GM21737 (cell line): ENCODE results near the gene ETF1.

Experiments used
- ATAC-seq: cut with Tn5 transposase; IDR thresholded peaks from one replicate; pipeline ENCODE4 v1.9.1; 2021; ENCODE audit warnings: mild to moderate bottlenecking, moderate library complexity; ENCODE audit not compliant: unreplicated experiment

Gene ETF1

DNA sequence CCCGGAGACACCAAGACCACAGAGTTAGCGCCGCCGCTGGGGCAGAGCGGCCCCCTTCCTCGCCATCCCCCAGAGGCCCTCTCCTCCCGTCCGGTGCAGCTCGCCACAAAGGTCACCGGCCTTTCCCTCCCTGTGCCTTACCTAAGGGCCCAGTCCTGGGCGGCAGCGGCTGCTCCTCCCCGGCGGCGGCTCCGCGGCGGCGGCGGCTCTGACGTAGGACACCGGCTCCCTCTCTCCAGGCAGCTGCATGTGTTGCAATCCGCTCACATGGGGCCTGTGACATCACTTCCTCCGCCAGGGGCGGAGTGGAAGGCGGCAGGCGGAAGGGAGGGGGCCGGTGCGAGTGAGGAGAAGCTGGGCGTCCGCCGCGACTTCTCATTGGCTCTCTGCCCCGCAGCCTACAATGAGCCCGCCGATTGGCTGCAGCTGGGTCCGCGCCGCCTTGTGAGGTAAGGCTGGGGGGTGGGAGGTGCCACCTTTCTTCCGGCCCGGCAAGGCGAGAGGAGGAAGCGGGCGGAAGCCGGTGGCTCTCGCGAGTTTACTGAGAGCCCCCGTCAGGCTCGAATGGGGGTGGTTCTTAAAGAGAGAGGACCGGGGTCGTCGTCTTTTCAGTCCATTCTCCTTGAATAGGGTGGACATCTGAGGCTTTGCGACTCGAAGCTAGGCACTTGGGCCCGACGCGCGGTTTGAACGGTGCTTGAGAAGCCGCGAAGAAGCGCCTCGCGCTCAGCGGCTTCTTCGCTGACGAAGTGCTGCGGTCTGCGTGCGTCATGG, at the start of gene ETF1:
Gene ETF1 (minus strand): TSS at position 281 of the 774 bp plus-strand sequence. CDS start 318 bp downstream, outside the sequence.
- ATAC-seq = peak; percentile 90

DNA sequence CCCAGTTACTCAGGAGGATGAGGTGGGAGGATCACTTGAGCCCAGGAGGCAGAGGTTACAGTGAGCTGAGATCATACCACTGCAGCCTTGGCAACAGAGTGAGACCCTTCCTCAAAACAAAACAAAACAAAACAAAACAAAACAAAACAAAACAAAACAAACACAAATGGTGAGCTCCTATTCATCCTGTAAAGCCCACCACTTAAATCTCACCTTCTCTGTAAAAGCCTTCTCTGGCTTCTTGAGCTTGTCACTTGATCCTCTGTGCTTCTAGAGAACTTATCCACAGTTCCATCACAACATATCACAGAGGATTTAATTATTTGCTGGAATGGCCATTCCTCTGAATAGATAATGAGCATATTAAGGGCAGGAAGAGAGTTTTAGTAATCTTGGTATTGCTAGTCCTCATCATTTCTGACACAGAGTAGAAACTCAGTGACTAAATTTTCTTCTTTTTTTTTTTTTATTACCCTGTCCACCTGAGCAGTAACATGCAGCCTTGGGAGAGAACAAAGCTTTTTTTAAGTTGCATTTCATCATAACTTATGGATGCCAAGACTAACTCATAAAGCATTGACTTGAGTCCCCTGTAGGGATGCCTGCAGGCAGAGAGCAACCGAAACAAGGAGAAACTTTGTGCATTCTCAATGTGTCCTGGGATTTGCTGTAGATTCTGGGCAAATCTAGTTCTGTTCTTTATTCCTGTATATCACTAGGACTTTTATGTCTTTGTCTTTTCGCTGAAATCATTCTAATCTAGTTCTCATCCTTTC, 45.2 kb upstream of the ETF1 start:
- ATAC-seq = no peak

DNA sequence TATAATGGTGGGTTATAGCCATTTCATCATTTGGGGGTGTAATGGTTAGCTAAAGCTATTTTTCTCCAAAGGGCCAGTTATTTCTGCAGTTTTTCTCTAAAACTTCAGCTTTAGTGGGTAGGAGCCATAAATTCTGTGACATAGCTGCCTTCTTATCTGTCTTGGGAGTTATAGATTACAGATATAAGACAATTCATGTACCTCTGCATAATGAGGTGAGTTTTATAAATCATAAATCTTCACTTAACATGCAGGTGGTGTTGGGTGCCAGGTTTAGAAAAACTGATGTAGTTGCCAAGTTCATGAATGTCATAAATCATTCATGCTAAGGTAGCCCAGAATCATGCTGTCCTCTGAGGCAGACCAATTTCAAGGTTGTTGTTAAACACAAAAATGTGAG, 42.1 kb upstream of the ETF1 start:
- no peak for ATAC-seq

GRCh38 chr5:138583984-138584637, 41.1 kb upstream of the ETF1 start:
- no peak for ATAC-seq

DNA sequence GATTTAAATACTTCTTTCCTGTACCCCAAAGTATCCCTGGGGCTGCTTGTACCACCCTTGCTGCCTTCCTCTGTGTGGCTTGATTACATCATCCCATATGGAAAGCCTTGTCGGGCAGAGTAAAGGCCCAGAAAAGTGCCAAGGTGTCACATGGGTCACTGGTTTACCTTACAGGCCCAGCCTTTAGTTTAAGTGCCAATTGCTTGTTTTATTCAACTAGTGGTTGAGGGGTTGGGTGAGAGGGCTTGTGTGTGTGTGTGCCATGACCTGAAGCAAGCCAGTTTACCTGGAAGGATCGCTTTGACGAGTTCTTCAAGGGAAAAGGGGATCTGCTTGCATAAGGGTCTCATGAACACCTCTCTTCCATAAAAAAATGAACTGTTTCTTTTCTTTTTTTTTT, 39.9 kb upstream of the ETF1 start:
- ATAC-seq = no peak

GRCh38 chr5:138580777-138581176, 37.7 kb upstream of the ETF1 start:
- no peak for ATAC-seq

DNA sequence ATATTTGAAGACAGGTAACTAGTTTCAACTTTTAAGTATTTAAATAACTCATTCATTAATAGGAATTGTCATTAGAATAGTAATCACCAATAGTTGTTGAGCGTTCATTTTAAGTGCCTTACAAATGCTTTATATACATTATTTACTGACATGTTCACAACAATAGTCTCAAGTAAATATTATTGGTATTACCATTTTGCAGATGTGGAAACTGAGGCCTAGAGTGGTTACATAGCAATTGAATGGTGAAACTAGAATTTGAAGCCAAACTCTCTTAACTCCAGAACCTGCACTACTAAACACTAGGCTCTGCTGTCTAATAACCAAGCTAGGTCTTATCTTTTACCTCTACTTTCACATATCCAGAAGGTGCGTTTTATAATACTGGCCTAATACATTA, 37.0 kb upstream of the ETF1 start:
- ATAC-seq = no peak

GRCh38 chr5:138579517-138579863, 36.5 kb upstream of the ETF1 start:
- ATAC-seq = no peak

- ATAC-seq = no peak
Observed at GRCh38 chr5:138577452-138577851, 34.4 kb upstream of the ETF1 start.

DNA sequence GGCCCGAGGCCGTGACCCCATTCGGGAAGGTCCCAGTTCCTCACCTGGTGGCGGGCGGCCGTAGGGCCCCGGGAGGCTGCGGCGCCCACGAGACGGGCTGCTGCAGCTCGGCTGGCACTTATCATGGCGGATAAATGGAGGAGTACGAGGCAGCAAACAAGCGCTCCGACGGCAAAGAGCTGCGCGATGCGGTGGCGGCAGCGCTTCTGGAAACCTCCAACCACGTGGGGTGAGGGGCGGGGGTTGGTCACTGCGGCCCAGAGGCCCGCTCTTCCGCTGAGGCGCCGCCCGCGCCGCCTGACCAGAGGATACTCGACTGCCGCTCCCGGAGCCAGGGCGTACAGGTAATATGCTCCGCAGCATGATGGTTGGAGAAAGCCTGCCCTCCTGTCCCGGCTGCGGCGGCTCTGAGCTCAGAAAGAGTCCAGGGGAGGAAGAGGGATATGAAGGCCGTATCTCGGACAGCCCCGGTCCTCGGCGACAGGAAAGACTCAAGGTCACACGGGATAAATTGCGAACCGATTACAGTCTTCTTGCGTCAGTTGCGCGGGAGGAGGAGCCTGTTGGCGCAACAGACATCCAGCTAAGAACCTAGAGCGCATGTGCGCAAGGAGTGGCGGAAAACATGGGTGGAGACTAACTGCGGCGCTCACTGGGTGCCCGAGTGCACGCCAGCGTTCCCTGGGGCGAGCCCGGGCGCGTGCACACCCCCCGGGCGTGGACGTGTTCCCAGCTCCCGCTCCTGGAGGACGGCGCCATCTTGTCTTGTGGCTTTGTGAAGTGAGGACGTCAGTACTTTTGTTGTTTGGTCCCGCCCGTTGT, 32.4 kb upstream of the ETF1 start, which contains the start of gene HSPA9:
Gene HSPA9 (minus strand): TSS at position 208 of the 822 bp plus-strand sequence. CDS start 83 bp downstream, at position 125.
- ATAC-seq = peak; percentile 82

DNA sequence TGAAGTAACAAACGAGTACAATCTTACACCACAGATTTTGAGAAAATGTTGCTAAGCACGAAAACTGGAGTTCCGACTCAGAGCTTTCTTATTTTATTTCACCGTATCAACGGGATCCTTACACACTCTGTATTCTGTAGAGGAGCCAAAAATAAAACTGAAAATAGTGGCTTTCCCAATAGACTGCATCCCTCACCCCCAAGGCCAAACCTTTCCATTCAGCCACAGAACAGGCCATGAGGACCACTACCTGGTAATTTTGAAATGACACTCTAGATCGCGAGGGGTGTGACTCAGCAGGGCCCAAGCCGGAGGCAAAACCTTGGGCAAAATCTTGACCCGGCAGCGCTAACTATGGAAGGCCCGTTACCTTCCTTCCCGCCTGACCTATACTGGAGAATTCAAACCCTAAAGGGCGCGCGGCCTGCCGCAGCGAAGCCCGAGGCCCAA, 31.7 kb upstream of the ETF1 start:
- ATAC-seq = no peak

DNA sequence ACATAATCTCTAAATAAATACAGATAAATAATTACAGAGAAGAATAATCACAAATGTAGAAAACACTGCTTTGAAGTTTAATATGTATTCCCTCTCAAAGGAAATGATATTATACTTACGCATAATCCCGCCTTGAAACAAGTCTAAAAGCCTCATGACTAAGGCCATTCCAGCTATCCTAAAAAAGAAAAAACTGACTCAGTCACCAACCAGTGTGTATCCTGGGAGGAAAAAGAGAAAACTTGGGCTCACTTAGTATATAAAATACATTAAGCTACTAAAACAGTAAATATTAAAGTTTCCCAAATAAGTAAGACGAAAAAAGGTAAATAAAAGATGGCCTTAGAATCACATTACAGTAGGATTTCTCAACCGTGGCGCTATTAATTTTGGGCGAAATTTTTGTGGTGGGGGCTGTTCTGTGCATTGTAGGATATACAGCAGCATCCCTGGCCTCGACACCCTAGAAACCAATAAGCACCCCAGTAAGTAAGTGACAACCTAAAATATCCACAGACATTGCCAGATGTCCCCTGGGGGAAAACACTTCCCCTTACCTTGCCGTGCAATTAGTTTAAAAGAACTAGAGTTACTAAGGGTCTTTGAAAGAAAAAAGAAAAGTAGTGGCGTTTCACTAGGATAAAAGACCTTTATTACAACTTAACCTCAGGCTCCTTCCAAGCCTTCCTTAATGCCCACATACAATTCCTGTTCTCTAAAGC, 31.1 kb upstream of the ETF1 start:
- no peak for ATAC-seq

- ATAC-seq = no peak
Observed at GRCh38 chr5:138573223-138573622, 30.2 kb upstream of the ETF1 start.

- ATAC-seq = no peak
Observed at GRCh38 chr5:138570871-138571270, 27.8 kb upstream of the ETF1 start.

DNA sequence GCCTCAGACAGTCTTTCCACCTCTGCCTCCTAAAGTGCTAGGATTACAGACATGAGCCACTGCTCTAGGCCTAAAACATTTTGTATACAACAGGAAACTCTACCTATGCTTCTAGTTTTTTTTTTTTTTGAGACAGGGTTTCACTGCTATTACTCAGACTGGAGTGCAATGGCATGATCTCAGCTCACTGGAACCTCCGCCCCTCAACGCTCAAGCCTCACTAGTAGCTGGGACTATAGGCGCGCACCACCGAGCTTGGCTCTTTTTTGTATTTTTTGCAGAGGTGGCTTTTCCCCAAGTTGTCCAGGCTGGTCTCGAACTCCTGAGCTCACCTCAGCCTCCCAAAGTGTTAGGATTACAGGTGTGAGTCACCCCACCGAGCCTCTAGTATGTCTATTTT, 26.7 kb upstream of the ETF1 start:
- ATAC-seq = no peak

DNA sequence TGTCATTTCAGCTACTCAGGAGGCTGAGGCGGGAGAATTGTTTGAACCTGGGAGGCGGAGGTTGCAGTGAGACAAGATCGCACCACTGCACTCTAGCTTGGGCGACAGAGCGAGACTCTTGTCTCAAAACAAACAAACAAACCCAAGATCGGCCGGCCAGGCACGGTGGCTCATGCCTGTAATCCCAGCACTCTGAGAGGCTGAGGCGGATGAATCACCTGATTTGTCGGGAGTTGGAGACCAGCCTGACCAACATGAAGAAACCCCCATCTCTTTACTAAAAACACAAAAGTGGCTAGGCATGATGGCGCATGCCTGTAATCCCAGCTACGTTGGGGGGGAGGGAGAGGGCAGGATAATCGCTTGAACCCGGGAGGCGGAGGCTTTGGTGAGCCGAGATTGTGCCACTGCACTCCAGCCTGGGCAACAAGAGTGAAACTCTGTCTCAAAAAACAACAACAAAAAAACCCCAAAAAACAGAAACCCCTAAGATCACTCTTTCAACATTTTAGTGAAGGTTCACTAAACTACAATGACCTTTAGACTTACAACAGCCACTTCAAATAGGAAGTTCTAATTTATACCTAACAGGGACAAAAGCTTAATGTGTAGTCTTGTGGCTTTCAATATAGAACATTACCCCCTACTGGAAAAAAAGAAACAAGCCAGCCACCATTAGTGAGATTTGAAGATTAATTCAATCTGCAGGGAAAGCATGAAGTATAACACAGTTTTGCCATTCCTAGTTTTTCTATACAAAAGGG, 25.2 kb upstream of the ETF1 start:
- no peak for ATAC-seq

- no peak for ATAC-seq
Observed at GRCh38 chr5:138566792-138567191, 23.8 kb upstream of the ETF1 start.

- ATAC-seq = no peak
Observed at GRCh38 chr5:138565100-138565821, 22.2 kb upstream of the ETF1 start.

- ATAC-seq = no peak
Observed at GRCh38 chr5:138564242-138564641, 21.2 kb upstream of the ETF1 start.
